Activated T-cell treated with anti-CD3 and anti-CD28 coated beads, Interleukin-2, amount 50 U/mL, for 48 hours (primary cell): ENCODE data around the gene TMEM11.
"Not testable (repeated sequence)": the region's sequence is repeated elsewhere in the genome, so short reads cannot be mapped to it uniquely, and the experiment has no call there.

ENCODE experiments used
- DNase-seq, 2 experiments: peaks; one replicate each; pipeline ENCODE4 v3.0.0-alpha.2; 2020

TMEM11 gene

GRCh38 chr17:21242026-21242697 lies 28.2 kb upstream of the TMEM11 start:
- no peak for DNase-seq

- DNase-seq = no peak
These were observed 27.6 kb upstream of the TMEM11 start for GRCh38 chr17:21241564-21241963.

- no peak for DNase-seq
These were observed 26.6 kb upstream of the TMEM11 start for GRCh38 chr17:21240369-21241055.

GRCh38 chr17:21239680-21240368 lies 25.9 kb upstream of the TMEM11 start:
- DNase-seq = no peak

GRCh38 chr17:21235921-21236320 lies 22.0 kb upstream of the TMEM11 start:
- DNase-seq = no peak

GRCh38 chr17:21233581-21234347 lies 19.8 kb upstream of the TMEM11 start:
- DNase-seq = no peak

- no peak for DNase-seq
These were observed 18.2 kb upstream of the TMEM11 start for GRCh38 chr17:21232033-21232749.

GRCh38 chr17:21231533-21231932 lies 17.6 kb upstream of the TMEM11 start:
- no peak for DNase-seq

GRCh38 chr17:21228845-21229244 lies 14.9 kb upstream of the TMEM11 start:
- DNase-seq = no peak

- DNase-seq = no peak
These were observed 14.2 kb upstream of the TMEM11 start for GRCh38 chr17:21228111-21228510.

GRCh38 chr17:21227277-21227676 lies 13.3 kb upstream of the TMEM11 start:
- not testable (repeated sequence) for DNase-seq

- no peak for DNase-seq
These were observed 9.1 kb upstream of the TMEM11 start for GRCh38 chr17:21223086-21223485.

GRCh38 chr17:21218831-21219380 lies 4.9 kb upstream of the TMEM11 start:
- DNase-seq = no peak

- DNase-seq = peak; percentile 68 to 74
These were observed 4.1 kb upstream of the TMEM11 start for GRCh38 chr17:21218101-21218500.

GRCh38 chr17:21217346-21217745 lies 3.4 kb upstream of the TMEM11 start:
- no peak for DNase-seq

GRCh38 chr17:21215935-21216334 lies 2.0 kb upstream of the TMEM11 start:
- no peak for DNase-seq

- DNase-seq = no peak
These were observed 998 bp upstream of the TMEM11 start for GRCh38 chr17:21214777-21215541.

- DNase-seq = no peak
These were observed 335 bp downstream of the TMEM11 start for GRCh38 chr17:21213638-21214014.

- DNase-seq = no peak
These were observed 929 bp downstream of the TMEM11 start for GRCh38 chr17:21212826-21213637.

- DNase-seq = no peak
These were observed 2.0 kb downstream of the TMEM11 start for GRCh38 chr17:21211825-21212479.
